ENCODE data around the gene TGM3. TPM values are rescaled to one million over a fixed set of nuclear protein-coding genes. Genes with fewer than 3 reads are reported as not detected.
A peak's percentile ranks its signal among the peaks of the same experiment; 100 is the strongest.

TGM3 gene
- total RNA-seq, 6 donors from 2014 or later = 0.33 to 1.0 (median 0.46) TPM; not detected in 1

DNA sequence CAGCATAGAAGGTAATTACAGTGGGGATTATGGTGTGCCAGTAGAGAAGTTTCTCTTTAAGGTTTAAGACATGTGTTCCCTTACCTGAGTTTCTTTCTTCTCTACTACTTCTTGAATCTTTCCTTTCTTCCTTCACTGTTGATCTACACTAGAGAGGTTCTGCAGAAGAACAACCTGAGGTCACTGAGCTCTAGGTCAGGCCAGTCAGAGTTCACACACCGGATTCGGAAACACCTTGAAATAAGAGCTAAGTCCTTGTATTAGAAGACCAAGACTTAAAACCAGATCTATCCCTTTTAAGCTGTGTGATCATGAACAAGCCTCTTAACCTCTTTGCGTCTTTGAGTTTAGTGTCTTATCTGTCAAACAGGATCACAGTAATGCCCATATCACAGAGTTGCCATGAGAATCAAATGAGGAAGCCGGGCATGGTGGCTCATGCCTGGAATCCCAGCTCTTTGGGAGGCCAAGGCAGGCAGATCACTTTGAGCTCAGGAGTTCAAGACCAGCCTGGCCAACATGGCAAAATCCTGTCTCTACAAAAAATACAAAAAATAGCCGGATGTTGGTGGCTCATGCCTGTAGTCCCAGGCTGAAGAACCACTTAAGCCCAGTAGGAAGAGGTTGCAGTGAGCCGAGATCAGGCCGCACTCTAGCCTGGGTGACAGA lies 22.0 kb upstream of the TGM3 start:
- ATAC-seq (ENCODE audit: low FRiP score in 2 of 2) = no peak
- 91 to 92% methylated on average over 7 of the region's 7 CpGs for WGBS, 2 donors
- H3K27ac ChIP-seq = no peak overlapping the region
- TF ChIP-seq POLR2AphosphoS5 (IDR thresholded peaks at IDR 0.05) (no peak), POLR2A (IDR thresholded peaks at IDR 0.05) (no peak), EP300 (IDR thresholded peaks at IDR 0.05) (no peak)
- TF ChIP-seq, protein P1, sequence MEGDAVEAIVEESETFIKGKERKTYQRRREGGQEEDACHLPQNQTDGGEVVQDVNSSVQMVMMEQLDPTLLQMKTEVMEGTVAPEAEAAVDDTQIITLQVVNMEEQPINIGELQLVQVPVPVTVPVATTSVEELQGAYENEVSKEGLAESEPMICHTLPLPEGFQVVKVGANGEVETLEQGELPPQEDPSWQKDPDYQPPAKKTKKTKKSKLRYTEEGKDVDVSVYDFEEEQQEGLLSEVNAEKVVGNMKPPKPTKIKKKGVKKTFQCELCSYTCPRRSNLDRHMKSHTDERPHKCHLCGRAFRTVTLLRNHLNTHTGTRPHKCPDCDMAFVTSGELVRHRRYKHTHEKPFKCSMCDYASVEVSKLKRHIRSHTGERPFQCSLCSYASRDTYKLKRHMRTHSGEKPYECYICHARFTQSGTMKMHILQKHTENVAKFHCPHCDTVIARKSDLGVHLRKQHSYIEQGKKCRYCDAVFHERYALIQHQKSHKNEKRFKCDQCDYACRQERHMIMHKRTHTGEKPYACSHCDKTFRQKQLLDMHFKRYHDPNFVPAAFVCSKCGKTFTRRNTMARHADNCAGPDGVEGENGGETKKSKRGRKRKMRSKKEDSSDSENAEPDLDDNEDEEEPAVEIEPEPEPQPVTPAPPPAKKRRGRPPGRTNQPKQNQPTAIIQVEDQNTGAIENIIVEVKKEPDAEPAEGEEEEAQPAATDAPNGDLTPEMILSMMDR (IDR thresholded peaks at IDR 0.05) = no peak
- no peaks in the 10 kb centered on the region for H3K27me3 ChIP-seq
- H3K4me3 ChIP-seq = no peak overlapping the region
- H3K36me3 ChIP-seq = no peaks in the 10 kb centered on the region
- H3K9me3 ChIP-seq = no peaks in the 10 kb centered on the region
- no peak for DNase-seq
- no peaks in the 10 kb centered on the region for H3K4me1 ChIP-seq

DNA sequence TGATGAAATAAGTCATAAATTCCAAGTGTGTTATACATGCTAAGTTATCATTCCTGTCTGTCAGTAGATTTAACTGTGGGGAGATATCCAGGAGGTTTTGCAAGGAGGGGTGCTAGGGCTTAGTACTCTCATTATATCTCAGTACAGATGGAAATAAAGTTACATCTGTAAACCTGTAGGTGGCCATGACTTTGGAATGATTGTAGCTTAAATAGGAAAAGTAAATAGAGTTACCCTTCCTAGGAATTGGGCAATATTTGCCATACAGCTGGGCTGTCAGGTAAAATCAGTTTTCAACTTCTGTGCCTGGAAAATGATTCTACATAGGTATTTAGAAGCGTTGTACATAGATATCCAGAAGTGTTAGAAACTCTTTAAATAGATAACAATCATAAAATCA lies 19.8 kb upstream of the TGM3 start:
- Histone ChIP-seq H3K27ac (no peak overlapping the region), H3K4me3 (no peak overlapping the region), H3K9me3 (no peaks in the 10 kb centered on the region), H3K4me1 (no peaks in the 10 kb centered on the region), H3K36me3 (no peaks in the 10 kb centered on the region), H3K27me3 (no peaks in the 10 kb centered on the region)
- TF ChIP-seq, protein P1 (IDR thresholded peaks at IDR 0.05) = peak in 1 of 6 experiments; percentile 24
- TF ChIP-seq EP300 (IDR thresholded peaks at IDR 0.05) = no peak
- no peak for DNase-seq
- WGBS, 2 donors = 38 to 47% methylated on average over 1 of the region's 1 CpG
- no peak for ATAC-seq (ENCODE audit: low FRiP score in 2 of 2)

DNA sequence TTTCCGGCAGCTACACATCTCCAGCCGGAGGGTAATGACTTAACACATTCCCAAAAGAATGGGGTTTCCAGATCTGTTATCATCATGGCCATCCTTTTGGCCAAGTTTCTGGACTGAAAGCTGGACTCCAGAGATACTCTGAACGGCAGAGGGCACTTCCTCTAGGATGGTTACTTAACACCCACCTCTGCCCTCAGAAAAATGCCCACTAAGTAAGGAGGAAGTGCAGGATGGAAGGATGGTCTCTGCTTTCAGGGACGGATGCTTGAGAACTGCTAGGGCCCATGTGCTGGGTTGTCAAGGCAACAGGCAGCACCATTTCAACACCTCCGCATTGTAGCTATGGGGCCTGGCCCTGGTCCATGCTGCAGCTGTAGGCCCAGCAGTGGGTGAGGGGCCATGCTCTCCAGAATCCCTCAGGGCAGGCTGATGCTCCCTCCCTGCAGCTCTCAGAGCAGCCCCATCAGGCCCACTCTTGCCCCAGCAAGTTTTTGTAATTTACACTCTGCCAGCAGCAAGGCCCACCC lies 16.5 kb upstream of the TGM3 start:
- Histone ChIP-seq H3K27me3 (no peaks in the 10 kb centered on the region), H3K4me1 (no peaks in the 10 kb centered on the region), H3K36me3 (no peaks in the 10 kb centered on the region), H3K27ac (no peak overlapping the region), H3K9me3 (no peaks in the 10 kb centered on the region), H3K4me3 (no peak overlapping the region)
- no peak for DNase-seq
- peak; percentile 24 to 65 for ATAC-seq (ENCODE audit: low FRiP score in 2 of 2)
- WGBS, 2 donors = 45 to 61% methylated on average over 3 to 5 of the region's 5 CpGs
- TF ChIP-seq EP300 (IDR thresholded peaks at IDR 0.05) (no peak), POLR2AphosphoS5 (IDR thresholded peaks at IDR 0.05) (no peak), POLR2A (IDR thresholded peaks at IDR 0.05) (no peak)
- TF ChIP-seq, protein P1 (IDR thresholded peaks at IDR 0.05) = no peak

DNA sequence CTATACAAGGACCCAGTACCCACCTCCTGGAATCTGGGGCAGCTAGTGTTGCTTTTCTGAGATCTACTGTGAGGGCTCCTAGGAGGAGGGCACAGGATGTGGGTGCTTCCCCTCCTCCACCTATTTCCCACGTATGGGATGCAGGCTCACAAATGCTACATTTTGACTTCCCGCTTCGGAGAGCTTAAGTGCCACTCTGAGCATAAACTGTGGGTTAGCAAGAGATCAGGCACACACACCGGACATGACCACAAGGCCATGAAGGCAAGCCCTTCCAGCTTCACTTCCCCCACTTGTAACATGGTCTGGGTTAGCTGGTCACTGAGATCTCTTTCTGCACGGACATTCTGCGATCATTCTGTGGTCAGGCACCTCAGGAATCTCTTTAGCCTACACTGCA lies 15.7 kb upstream of the TGM3 start:
- ATAC-seq (ENCODE audit: low FRiP score in 2 of 2) (peak in 1 of 2 donors; percentile 48), DNase-seq (no peak)
- 66 to 70% methylated on average over 6 of the region's 6 CpGs for WGBS, 2 donors
- TF ChIP-seq EP300 (IDR thresholded peaks at IDR 0.05) (no peak), POLR2AphosphoS5 (IDR thresholded peaks at IDR 0.05) (no peak), POLR2A (IDR thresholded peaks at IDR 0.05) (no peak)
- TF ChIP-seq, protein P1 (IDR thresholded peaks at IDR 0.05) = no peak
- Histone ChIP-seq H3K4me1 (no peaks in the 10 kb centered on the region), H3K36me3 (no peaks in the 10 kb centered on the region), H3K27me3 (no peaks in the 10 kb centered on the region), H3K27ac (no peak overlapping the region), H3K9me3 (no peaks in the 10 kb centered on the region), H3K4me3 (no peak overlapping the region)

DNA sequence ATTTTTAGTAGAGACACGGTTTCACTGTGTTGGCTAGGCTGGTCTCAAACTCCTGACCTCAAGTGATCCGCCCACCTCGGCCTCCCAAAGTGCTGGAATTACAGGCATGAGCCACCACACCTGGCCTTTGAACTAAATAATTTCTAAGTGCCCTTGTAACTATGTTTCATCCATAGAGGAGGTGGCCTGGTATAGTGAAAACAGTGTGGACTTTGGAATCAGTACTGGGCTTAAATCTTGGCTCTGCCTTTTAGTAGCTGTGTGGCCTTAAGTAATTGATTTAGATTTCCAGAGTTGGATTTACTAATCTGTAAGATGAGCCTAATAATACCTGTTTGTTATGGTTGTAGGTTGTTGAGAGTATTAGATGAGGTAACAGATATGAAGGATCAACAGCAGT lies 14.2 kb upstream of the TGM3 start:
- DNase-seq (no peak), ATAC-seq (ENCODE audit: low FRiP score in 2 of 2) (no peak)
- no peaks in the 10 kb centered on the region for H3K4me1 ChIP-seq
- 81 to 91% methylated on average over 3 of the region's 3 CpGs for WGBS, 2 donors
- no peaks in the 10 kb centered on the region for H3K9me3 ChIP-seq
- no peaks in the 10 kb centered on the region for H3K27me3 ChIP-seq
- H3K4me3 ChIP-seq = no peak overlapping the region
- no peak overlapping the region for H3K27ac ChIP-seq
- no peaks in the 10 kb centered on the region for H3K36me3 ChIP-seq
- no peak for TF ChIP-seq EP300 (IDR thresholded peaks at IDR 0.05)
- TF ChIP-seq POLR2A (IDR thresholded peaks at IDR 0.05) = no peak
- TF ChIP-seq, protein P1 (IDR thresholded peaks at IDR 0.05) = no peak
- no peak for TF ChIP-seq POLR2AphosphoS5 (IDR thresholded peaks at IDR 0.05)
